Left ventricle myocardium inferior (tissue), 1 donor: ENCODE measurements around the gene FAM53A. TPM values are rescaled to one million over a fixed set of nuclear protein-coding genes. Genes with fewer than 3 reads are reported as not detected.
"Not testable (repeated sequence)": the region's sequence is repeated elsewhere in the genome, so short reads cannot be mapped to it uniquely, and the experiment has no call there.

Experiments used
- DNase-seq: peaks from one replicate; pipeline ENCODE4 v3.0.0-alpha.2; 2020
- H3K27ac ChIP-seq: fragments of 200-600 bp; replicated peaks from 2 replicates; pipeline ENCODE4 v1.8.0; 2021
- H3K27me3 ChIP-seq: fragments of 200-600 bp; 2 replicates; pipeline ENCODE4 v1.8.0; 2021; ENCODE audit warnings: low read depth
- H3K36me3 ChIP-seq: fragments of 200-600 bp; 2 replicates; pipeline ENCODE4 v1.8.0; 2021
- H3K4me1 ChIP-seq: fragments of 200-600 bp; 2 replicates; pipeline ENCODE4 v1.8.0; 2021
- H3K4me3 ChIP-seq: fragments of 200-600 bp; 2 replicates; pipeline ENCODE4 v1.8.0; 2021; ENCODE audit warnings: mild to moderate bottlenecking, moderate library complexity
- H3K9me3 ChIP-seq: fragments of 200-600 bp; replicated peaks from 2 replicates; pipeline ENCODE4 v1.8.0; 2021
- intact Hi-C: fragments of 100-400 bp; cut with micrococcal nuclease; formaldehyde crosslinking; loops from one replicate; pipeline ENCODE4 v1.11.0; 2022
- total RNA-seq: library from RNA; stranded (reverse); fragmentation: NEBNext Ultra II Directional; extraction: Animal tissue kit (Norgen Biotek cat#: 25700); gene quantifications from one replicate; pipeline ENCODE4 v1.2.1, GENCODE V29; 2021
- TF ChIP-seq, protein P1 (sequence below): fragments of 200-600 bp; IDR thresholded peaks from 2 replicates; pipeline ENCODE4 v1.8.0; 2021; ENCODE audit warnings: antibody characterized with exemption, mild to moderate bottlenecking, borderline replicate concordance
- donor health status: DM: no; HTN: yes; CAD: no; lungs with severe emphysema.

FAM53A gene
- total RNA-seq, 1 donor from 2014 or later: 0.71 TPM

DNA sequence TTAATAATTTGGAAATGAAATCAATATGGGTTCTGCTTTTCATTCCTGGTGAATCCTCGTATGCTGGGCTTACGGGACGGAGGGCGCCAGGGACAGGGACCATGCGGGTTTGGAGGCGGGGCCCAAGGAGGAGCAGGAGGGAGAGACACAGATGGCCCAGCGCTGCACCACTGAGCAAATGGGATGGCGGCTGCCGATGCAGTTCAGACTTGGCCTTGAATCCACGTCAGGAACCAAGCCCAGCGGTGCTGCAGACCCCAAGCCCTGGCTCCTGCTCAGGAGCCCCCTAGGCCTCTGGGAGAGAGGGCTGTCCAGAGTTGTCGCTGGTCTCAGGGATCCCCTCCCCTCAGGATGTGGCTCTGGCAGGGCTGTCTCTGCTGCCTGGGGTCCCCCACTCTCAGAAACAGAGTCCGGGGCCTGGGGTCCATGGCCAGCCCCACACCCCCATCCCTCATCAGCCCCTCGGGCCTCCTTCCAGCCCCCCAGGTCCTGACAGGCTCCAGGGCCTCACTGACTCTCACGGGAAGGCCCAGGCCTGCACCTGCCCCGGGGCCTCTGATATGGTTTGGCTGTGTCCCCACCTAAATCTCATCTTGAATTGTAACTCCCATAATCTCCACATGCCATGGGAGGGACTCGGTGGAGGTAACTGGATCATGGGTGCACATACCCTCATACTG is 75.2 kb downstream of the FAM53A start:
- Histone ChIP-seq H3K36me3 (no peaks in the 10 kb centered on the region), H3K4me1 (no peaks in the 10 kb centered on the region), H3K4me3 (no peak overlapping the region), H3K27ac (no peak overlapping the region), H3K27me3 (peaks cover 42% of the 10 kb centered on the region), H3K9me3 (no peaks in the 10 kb centered on the region)
- intact Hi-C loops: no loop called here
- DNase-seq: no peak
- TF ChIP-seq, protein P1, sequence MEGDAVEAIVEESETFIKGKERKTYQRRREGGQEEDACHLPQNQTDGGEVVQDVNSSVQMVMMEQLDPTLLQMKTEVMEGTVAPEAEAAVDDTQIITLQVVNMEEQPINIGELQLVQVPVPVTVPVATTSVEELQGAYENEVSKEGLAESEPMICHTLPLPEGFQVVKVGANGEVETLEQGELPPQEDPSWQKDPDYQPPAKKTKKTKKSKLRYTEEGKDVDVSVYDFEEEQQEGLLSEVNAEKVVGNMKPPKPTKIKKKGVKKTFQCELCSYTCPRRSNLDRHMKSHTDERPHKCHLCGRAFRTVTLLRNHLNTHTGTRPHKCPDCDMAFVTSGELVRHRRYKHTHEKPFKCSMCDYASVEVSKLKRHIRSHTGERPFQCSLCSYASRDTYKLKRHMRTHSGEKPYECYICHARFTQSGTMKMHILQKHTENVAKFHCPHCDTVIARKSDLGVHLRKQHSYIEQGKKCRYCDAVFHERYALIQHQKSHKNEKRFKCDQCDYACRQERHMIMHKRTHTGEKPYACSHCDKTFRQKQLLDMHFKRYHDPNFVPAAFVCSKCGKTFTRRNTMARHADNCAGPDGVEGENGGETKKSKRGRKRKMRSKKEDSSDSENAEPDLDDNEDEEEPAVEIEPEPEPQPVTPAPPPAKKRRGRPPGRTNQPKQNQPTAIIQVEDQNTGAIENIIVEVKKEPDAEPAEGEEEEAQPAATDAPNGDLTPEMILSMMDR: no peak

DNA sequence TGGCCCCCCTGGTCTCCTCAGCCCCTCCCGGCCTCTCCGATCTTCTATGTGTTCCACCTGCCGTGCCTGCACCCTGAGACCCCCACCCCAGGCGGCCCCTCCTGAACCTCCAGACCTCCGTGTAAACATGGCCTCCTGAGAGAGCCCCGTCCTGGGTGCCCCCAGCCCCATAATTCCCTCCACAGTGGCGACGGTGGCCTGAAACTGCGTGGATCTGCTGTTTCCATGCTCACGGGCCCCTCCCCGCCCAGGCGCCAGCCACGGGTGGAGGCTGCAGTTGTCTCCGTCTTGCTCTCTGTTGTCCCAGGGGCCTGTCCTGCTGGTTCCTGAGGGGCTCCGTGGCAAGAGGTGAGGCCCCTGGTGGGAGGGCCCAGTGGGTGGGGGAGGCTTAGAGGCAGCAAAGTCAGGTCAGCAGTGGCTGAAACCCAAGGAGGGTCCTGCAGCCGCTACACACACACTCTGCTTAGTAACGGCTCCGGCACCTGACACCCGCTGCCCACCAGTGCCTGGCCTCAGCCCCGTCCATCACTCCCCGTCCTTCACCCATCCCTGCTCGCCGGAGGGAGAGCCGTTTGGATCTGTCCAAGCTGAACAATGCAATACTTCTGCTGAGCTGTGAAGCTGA is 75.8 kb downstream of the FAM53A start:
- TF ChIP-seq, protein P1: no peak
- DNase-seq: peak; percentile 2
- H3K36me3 ChIP-seq: no peaks in the 10 kb centered on the region
- no peaks in the 10 kb centered on the region for H3K9me3 ChIP-seq
- intact Hi-C loops: no loop called here
- H3K27ac ChIP-seq: no peak overlapping the region
- H3K27me3 ChIP-seq: peaks cover 49% of the 10 kb centered on the region
- no peak overlapping the region for H3K4me3 ChIP-seq
- no peaks in the 10 kb centered on the region for H3K4me1 ChIP-seq

DNA sequence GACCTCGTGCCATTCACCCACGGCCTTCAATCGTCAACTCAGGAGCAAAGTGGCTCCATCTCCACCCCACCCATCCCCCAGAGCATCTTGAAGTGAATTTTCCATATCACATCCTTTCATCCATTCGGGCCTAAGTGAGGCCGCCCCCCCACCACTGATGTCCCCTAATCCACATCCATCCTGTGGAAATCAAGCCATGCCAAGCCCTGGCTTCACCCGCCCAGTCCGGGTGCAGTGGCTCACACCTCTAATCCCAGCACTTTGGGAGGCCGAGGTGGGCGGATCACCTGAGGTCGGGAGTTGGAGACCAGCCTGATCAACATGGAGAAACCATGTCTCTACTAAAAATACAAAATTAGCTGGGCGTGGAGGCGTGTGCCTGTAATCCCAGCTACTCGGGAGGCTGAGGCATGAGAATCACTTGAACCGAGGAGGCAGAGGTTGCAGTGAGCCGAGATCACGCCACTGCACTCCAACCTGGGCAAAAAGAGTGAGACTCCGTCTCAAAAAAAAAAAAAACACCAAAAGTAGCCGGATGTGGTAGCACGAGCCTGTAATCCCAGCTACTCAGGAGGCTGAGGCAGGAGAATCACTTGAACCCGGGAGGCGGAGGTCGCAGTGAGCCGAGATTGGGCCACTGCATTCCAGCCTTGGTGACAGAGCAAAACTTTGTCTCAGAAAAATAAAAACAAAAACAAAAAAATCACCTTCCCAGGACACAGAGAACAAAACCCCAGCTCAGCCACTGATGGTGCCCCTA is 76.5 kb downstream of the FAM53A start:
- intact Hi-C loops, DNase-seq, H3K4me3 ChIP-seq, H3K36me3 ChIP-seq, H3K27ac ChIP-seq, H3K4me1 ChIP-seq, H3K9me3 ChIP-seq: not testable (repeated sequence)
- H3K27me3 ChIP-seq: peaks cover 56% of the 10 kb centered on the region

DNA sequence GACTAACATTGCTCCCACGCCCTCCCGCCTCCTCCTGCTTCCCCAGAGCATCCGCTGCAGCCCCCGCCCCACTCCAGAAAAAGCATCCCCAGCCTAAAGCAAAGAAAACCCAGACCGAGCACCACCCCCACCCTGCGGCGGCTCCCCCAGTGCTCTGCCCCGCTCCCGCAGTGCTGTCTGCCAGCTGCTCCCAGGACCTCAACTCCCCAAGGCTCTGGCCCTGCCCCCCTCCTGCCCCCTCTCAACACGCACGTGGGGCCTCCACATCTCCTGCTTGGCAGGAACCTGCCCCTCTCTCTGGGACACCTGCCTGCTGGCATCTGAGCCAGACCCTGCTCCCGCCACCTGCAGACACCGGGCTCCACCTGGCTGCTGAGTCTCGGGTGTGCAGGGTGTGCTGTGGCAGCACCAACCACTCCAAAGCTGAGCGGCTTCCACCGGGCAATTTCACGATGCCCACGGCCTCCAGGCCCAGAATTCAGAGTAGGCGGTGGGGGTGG is 79.4 kb downstream of the FAM53A start:
- Histone ChIP-seq H3K4me3 (no peak overlapping the region), H3K27ac (no peak overlapping the region), H3K27me3 (peaks cover 76% of the 10 kb centered on the region), H3K9me3 (no peaks in the 10 kb centered on the region), H3K36me3 (no peaks in the 10 kb centered on the region), H3K4me1 (no peaks in the 10 kb centered on the region)
- intact Hi-C loops: no loop called here
- no peak for DNase-seq
- TF ChIP-seq, protein P1: no peak

DNA sequence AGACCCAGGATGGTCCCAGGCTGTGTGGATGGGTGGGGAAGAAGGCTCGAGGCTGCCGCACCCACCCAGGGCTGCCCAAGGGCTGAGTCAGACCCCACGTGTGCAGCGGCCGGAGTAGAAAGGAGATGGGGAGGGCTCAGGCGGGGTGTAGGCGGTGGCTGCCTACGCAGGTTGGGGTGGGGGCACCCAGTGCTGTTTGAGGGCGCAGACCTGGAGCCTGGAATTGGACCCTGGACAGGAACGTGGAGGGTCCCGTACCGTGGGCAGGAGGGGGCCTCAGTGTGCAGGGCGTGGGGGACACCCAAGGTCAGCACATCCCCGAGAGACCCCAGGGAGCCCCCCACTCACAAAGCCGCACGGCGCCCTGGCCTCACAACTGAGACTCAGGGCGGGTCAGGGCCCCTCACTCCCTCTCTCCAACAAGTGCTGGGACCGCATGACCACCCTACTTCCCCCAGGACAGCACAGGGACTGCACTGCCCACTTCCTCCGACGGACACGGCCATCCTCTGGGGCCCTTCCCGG is 79.9 kb downstream of the FAM53A start:
- H3K4me3 ChIP-seq: no peak overlapping the region
- intact Hi-C loops: no loop called here
- H3K9me3 ChIP-seq: no peaks in the 10 kb centered on the region
- TF ChIP-seq, protein P1: no peak
- H3K4me1 ChIP-seq: no peaks in the 10 kb centered on the region
- H3K36me3 ChIP-seq: no peaks in the 10 kb centered on the region
- peaks cover 81% of the 10 kb centered on the region for H3K27me3 ChIP-seq
- no peak overlapping the region for H3K27ac ChIP-seq
- DNase-seq: no peak
